GM21447 (cell line): Measurements from ENCODE around the gene RNF157.

Experiments used
- ATAC-seq: cut with Tn5 transposase; IDR thresholded peaks from one replicate; pipeline ENCODE4 v1.9.1; 2021; ENCODE audit not compliant: unreplicated experiment

Gene RNF157

GRCh38 chr17:76102944-76103273, 137.4 kb downstream of the RNF157 start:
- ATAC-seq: no peak

- no peak for ATAC-seq
Measured at GRCh38 chr17:76097716-76098295, 142.5 kb downstream of the RNF157 start.

GRCh38 chr17:76095943-76096342, 144.3 kb downstream of the RNF157 start:
- no peak for ATAC-seq

- no peak for ATAC-seq
Measured at GRCh38 chr17:76094046-76094445, 146.2 kb downstream of the RNF157 start.

GRCh38 chr17:76092526-76093413, 147.5 kb downstream of the RNF157 start:
- no peak for ATAC-seq
